CD4-positive, alpha-beta T cell (primary cell): ENCODE data around the gene MUC4. TPM values are rescaled to one million over a fixed set of nuclear protein-coding genes. Genes with fewer than 3 reads are reported as not detected.

Source experiments
- ATAC-seq: fragments of 200-7000 bp; cut with Tn5 transposase; one replicate; pipeline ENCODE4 v1.10.0; 2022; ENCODE audit warnings: mild to moderate bottlenecking; ENCODE audit not compliant: poor library complexity
- CTCF ChIA-PET: fragments of 350-600 bp; sonication (Branson Sonifier 250); formaldehyde crosslinking; loops from one replicate; lab custom pipeline; 2021; ENCODE audit warnings: antibody characterized with exemption, inconsistent platforms; lab: Charles Lee
- POLR2A ChIA-PET: fragments of 350-600 bp; sonication (Branson Sonifier 250); formaldehyde crosslinking; loops from one replicate; lab custom pipeline; 2021; ENCODE audit warnings: antibody characterized with exemption, inconsistent platforms; lab: Charles Lee
- DNase-seq, 14 experiments: peaks; one replicate each; pipeline ENCODE4 v3.0.0-alpha.2; 2013 to 2020; ENCODE audit warnings: mixed read lengths in 2 of 14
- H3K27ac ChIP-seq, 2 donors: one replicate each; pipeline versions ENCODE4 v1.5.1 to v1.7.0; 2013; ENCODE audit warnings: low read length in 2 of 2, low read depth in 1 of 2, mild to moderate bottlenecking in 1 of 2
- H3K27me3 ChIP-seq, 2 experiments: 1 replicate in 1 of 2; 2 replicates in 1 of 2; pipeline versions ENCODE4 v1.6.1 to v1.7.0; 2013; ENCODE audit warnings: low read length in 2 of 2, control low read depth in 1 of 2, mild to moderate bottlenecking in 1 of 2, moderate library complexity in 1 of 2; ENCODE audit not compliant: insufficient read depth in 2 of 2, control insufficient read depth in 1 of 2
- H3K36me3 ChIP-seq: one replicate; pipeline ENCODE4 v1.6.1; 2013; ENCODE audit warnings: low read length, control low read depth; ENCODE audit not compliant: insufficient read depth
- H3K4me1 ChIP-seq: one replicate; pipeline ENCODE4 v1.6.1; 2013; ENCODE audit warnings: low read length, control low read depth; ENCODE audit not compliant: insufficient read depth
- H3K4me3 ChIP-seq: one replicate; pipeline ENCODE4 v1.5.1; 2013; ENCODE audit warnings: mild to moderate bottlenecking, low read length, moderate library complexity
- H3K9me3 ChIP-seq, 2 experiments: 1 replicate in 1 of 2; 2 replicates in 1 of 2; pipeline versions ENCODE4 v1.6.1 to v1.7.0; 2013; ENCODE audit warnings: low read length in 2 of 2, mild to moderate bottlenecking in 2 of 2, control low read depth in 1 of 2, moderate library complexity in 1 of 2; ENCODE audit not compliant: control insufficient read depth in 1 of 2, insufficient read depth in 1 of 2
- H3K27ac Mint-ChIP-seq: one replicate; pipeline ENCODE4 v1.8.0; 2020; ENCODE audit warnings: mixed read lengths
- H3K27me3 Mint-ChIP-seq: one replicate; pipeline ENCODE4 v1.8.0; 2021; ENCODE audit warnings: mixed read lengths
- H3K36me3 Mint-ChIP-seq: one replicate; pipeline ENCODE4 v1.8.0; 2021; ENCODE audit warnings: low read depth, mixed read lengths
- H3K4me1 Mint-ChIP-seq: one replicate; pipeline ENCODE4 v1.8.0; 2021; ENCODE audit warnings: low read depth, mixed read lengths
- H3K4me3 Mint-ChIP-seq: one replicate; pipeline ENCODE4 v1.8.0; 2020; ENCODE audit warnings: mild to moderate bottlenecking, mixed read lengths
- H3K9me3 Mint-ChIP-seq: one replicate; pipeline ENCODE4 v1.8.0; 2020; ENCODE audit warnings: mixed read lengths
- intact Hi-C, 2 experiments: fragments of 100-400 bp; cut with DNase I in 1 of 2; cut with micrococcal nuclease in 1 of 2; formaldehyde crosslinking; loops; one replicate each; pipeline versions ENCODE4 v1.15.1 to v1.9.0; 2023 to 2025; cut with DNase I, micrococcal nuclease
- total RNA-seq, 174 experiments: library from RNA in 2 of 174; stranded (reverse) in 2 of 174; gene quantifications; one replicate each; pipeline ENCODE4 v1.2.3 and lab custom pipeline; 2021 to 2026
- TF ChIP-seq, protein P1 (sequence below): fragments of 200-600 bp; IDR thresholded peaks from one replicate; pipeline ENCODE4 v1.8.0; 2022; ENCODE audit warnings: antibody characterized with exemption, mild to moderate bottlenecking

Gene MUC4
- total RNA-seq, 2 experiments from 2014 or later, result not detected

DNA sequence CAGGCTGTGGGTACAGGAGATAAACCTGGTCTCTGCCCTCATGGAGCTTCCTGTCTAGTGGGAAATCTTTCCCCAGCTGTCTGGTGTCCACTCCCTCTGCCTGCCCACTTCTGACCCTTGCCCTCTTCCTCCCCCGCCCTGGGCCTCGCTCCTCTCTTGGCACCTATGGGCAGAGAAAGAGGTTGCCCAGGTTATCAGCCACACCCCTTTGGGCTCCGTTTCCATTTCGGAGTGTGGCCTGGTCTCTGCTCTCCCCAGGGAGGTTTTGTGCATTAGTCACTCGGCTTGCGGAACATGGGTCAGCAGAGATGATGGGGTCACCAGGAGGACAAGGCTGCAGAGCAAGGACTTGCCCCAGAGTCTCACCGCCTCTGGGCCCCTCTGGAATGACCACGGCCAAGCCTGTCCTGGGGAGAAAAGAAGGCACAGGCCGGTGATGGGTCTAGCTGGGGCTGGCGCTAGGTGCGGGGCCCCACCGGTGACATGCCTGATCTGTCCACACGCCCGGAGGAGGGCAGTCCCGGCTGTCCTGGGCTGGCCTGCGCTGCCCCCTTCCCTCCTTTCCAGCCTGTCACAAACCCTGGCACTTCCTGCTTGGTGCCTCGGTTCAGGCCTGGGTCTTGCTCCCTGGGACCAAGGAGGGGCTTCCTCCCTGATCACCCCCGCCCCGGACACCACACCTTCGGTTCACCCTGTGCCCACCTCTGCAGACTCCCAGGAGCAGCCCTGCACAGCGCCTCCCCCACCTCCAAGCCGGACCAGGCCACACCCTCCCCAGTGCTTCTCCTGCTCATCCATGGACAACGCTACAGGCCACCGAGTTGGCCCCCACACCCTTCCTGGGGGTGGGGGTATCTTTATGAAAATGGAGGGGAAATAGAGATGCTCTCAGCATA is 35.6 kb upstream of the MUC4 start:
- ATAC-seq (no peak), DNase-seq (no peak)
- CTCF ChIA-PET, result no interaction called here
- Histone ChIP-seq H3K4me3 (no peak overlapping the region), H3K4me1 (peaks cover 5% of the 10 kb centered on the region), H3K36me3 (no peaks in the 10 kb centered on the region), H3K9me3 (no peaks in the 10 kb centered on the region), H3K27me3 (no peaks in the 10 kb centered on the region), H3K27ac (no peak overlapping the region)
- Mint-ChIP-seq H3K36me3 (no peaks in the 10 kb centered on the region), H3K4me3 (no peak overlapping the region), H3K27me3 (peaks cover 5% of the 10 kb centered on the region), H3K9me3 (no peaks in the 10 kb centered on the region), H3K27ac (no peak overlapping the region), H3K4me1 (peaks cover 6% of the 10 kb centered on the region)
- POLR2A ChIA-PET, result no interaction called here
- intact Hi-C loops, result no loop called here
- TF ChIP-seq, protein P1, sequence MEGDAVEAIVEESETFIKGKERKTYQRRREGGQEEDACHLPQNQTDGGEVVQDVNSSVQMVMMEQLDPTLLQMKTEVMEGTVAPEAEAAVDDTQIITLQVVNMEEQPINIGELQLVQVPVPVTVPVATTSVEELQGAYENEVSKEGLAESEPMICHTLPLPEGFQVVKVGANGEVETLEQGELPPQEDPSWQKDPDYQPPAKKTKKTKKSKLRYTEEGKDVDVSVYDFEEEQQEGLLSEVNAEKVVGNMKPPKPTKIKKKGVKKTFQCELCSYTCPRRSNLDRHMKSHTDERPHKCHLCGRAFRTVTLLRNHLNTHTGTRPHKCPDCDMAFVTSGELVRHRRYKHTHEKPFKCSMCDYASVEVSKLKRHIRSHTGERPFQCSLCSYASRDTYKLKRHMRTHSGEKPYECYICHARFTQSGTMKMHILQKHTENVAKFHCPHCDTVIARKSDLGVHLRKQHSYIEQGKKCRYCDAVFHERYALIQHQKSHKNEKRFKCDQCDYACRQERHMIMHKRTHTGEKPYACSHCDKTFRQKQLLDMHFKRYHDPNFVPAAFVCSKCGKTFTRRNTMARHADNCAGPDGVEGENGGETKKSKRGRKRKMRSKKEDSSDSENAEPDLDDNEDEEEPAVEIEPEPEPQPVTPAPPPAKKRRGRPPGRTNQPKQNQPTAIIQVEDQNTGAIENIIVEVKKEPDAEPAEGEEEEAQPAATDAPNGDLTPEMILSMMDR, result no peak

DNA sequence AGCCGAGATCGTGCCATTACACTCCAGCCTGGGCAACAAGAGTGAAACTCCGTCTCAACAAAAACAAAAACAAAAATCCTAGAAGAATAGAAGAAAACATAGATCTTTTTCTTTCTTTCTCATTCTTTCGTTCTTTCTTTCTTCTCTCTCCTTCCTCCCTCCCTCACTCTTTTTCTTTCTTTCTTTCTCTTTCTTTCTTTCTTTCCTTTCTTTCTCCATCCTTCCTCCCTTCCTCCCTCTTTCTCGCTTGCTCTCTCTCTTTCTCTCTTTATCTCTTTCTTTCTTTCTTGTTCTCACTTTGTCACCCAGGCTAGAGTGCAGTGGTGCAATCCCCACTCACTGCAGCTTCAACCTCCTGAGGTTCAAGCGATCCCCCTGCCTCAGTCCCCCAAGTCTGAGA is 33.8 kb upstream of the MUC4 start:
- ATAC-seq (no peak), DNase-seq (no peak)
- H3K4me1 ChIP-seq, result no peaks in the 10 kb centered on the region
- no peaks in the 10 kb centered on the region for H3K36me3 ChIP-seq
- TF ChIP-seq, protein P1, result no peak
- H3K4me3 ChIP-seq, result no peak overlapping the region
- H3K27ac ChIP-seq, result no peak overlapping the region
- Mint-ChIP-seq H3K27ac (no peak overlapping the region), H3K9me3 (no peaks in the 10 kb centered on the region), H3K36me3 (no peaks in the 10 kb centered on the region), H3K27me3 (no peaks in the 10 kb centered on the region), H3K4me1 (no peaks in the 10 kb centered on the region), H3K4me3 (no peak overlapping the region)
- POLR2A ChIA-PET, result no interaction called here
- H3K27me3 ChIP-seq, result no peaks in the 10 kb centered on the region
- intact Hi-C loops, result no loop called here
- CTCF ChIA-PET, result no interaction called here
- H3K9me3 ChIP-seq, result no peaks in the 10 kb centered on the region

DNA sequence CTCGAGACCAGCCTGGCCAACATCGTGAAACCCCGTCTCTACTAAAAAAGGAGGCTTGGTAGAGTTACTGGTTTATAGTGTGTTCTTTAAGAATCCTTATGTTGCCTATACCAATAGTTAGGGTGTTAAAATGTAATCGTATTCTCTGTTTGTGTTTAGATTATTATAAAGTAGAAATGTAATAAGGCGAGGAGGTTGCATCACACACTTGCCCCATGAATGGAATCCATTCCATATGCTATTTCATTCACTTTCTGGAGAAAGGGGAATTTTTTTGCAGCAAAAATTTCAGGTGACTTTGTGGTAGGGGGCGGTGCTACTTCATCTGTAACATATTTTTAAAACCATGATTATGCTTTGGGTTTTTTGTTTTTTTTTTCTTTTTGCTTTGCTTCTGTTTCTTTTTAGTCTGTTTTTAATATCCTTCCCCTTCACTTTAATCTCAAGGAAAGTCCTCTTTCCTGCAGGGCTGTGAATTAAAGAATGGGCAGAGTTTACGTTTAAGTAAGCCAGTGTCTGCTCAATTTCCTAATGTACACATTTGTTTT is 33.0 kb upstream of the MUC4 start:
- DNase-seq, result no peak
- no peak overlapping the region for H3K4me3 Mint-ChIP-seq
- POLR2A ChIA-PET, result no interaction called here
- TF ChIP-seq, protein P1, result no peak
- H3K9me3 Mint-ChIP-seq, result no peaks in the 10 kb centered on the region
- no peaks in the 10 kb centered on the region for H3K4me1 ChIP-seq
- H3K36me3 Mint-ChIP-seq, result no peaks in the 10 kb centered on the region
- no peak overlapping the region for H3K27ac ChIP-seq
- CTCF ChIA-PET, result no interaction called here
- no peak overlapping the region for H3K27ac Mint-ChIP-seq
- H3K9me3 ChIP-seq, result no peaks in the 10 kb centered on the region
- H3K4me1 Mint-ChIP-seq, result no peaks in the 10 kb centered on the region
- intact Hi-C loops, result no loop called here
- H3K27me3 Mint-ChIP-seq, result no peaks in the 10 kb centered on the region
- no peak for ATAC-seq
- no peak overlapping the region for H3K4me3 ChIP-seq
- H3K36me3 ChIP-seq, result no peaks in the 10 kb centered on the region
- H3K27me3 ChIP-seq, result no peaks in the 10 kb centered on the region
